Neural progenitor cell (in vitro differentiated cells): ENCODE results near the gene AMBRA1.

ENCODE experiments used
- CTCF ChIP-seq: fragments of 200-600 bp; sonication (generic); IDR thresholded peaks from 2 replicates; pipeline ENCODE4 v1.5.1; 2017; ENCODE audit warnings: antibody characterized with exemption, mild to moderate bottlenecking
- EZH2phosphoT487 ChIP-seq: fragments of 200-600 bp; sonication (generic); IDR thresholded peaks from 2 replicates; pipeline ENCODE4 v1.6.1; 2017; ENCODE audit warnings: antibody characterized with exemption

- TF ChIP-seq EZH2phosphoT487 = no peak
- no peak for TF ChIP-seq CTCF
Observed at GRCh38 chr11:46478196-46478595, 115.6 kb downstream of the AMBRA1 start.
